COR-L47 (cell line): Measurements from ENCODE around the gene RPS4Y1.
"Not testable (repeated sequence)": the region's sequence is repeated elsewhere in the genome, so short reads cannot be mapped to it uniquely, and the experiment has no call there.

Source experiments
- DNase-seq: peaks from one replicate; lab custom pipeline; 2025; lab: John Stamatoyannopoulos, UW

Gene RPS4Y1

DNA sequence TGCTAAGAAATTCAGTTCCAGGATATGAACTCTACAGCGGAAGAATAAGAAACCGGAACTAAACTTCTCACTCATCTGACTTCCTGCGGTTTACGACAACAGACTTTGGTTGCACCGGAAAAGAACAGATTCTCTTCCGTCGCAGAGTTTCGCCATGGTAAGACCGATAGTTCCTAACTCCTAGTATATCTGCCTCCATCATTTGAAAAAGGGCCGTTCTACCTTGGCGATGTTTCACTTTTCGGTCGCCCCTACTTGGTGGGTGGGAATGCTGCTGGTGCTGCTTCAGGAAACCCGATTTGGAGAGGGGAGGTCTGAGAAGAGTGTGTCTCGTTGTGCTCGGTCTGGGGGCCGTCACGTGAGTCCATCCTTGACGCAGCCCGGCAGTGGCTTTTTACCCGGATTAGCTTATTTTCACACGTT lies at the start of gene RPS4Y1:
RPS4Y1 (plus strand) TSS at position 132 of the 423 bp plus-strand sequence; CDS start at position 155, 23 bp downstream.
- peak; percentile 74 for DNase-seq

DNA sequence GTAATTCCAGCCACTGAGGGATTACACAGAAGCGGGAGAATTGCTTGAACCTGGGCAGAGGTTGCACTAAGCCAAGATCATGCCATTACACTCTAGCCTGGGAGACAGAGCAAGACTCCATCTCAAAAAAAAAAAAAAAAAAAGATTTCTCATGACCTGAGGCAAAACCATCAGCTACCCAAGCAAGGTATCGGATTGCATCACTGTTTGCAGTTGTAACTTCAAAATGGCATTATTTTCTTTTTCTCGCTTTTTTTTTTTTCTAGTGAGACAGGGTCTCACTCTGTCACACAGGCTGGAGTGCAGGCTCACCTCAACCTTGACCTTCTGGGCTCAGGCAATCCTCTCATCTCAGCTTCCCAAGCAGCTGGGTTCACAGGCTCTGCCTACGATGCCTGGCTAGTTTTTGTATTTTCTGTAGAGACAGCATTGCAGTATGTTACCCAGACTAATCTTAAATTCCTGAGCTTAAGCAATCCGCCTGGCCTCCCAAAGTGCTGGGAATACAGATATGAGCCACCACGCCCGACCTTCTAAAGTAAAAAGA lies 44.4 kb upstream of the RPS4Y1 start:
- DNase-seq: no peak

DNA sequence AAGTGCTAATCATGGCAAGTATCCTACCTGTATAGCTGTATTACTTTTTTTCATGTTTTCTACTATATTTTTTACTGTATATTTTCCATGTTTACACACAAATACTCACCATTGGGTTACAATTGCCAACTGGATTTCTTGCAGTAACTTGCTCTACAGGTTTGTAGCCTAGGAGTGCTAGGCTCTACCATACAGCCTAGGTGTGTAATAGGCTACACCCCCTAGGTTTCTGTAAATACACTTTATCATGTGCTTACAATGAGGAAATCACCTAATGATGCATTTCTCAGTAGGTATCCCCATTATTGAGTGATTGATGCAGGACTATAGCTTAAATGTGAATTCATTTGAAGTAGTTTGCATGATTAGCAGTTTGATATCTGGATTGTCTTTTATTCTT lies 43.4 kb upstream of the RPS4Y1 start:
- DNase-seq: no peak

DNA sequence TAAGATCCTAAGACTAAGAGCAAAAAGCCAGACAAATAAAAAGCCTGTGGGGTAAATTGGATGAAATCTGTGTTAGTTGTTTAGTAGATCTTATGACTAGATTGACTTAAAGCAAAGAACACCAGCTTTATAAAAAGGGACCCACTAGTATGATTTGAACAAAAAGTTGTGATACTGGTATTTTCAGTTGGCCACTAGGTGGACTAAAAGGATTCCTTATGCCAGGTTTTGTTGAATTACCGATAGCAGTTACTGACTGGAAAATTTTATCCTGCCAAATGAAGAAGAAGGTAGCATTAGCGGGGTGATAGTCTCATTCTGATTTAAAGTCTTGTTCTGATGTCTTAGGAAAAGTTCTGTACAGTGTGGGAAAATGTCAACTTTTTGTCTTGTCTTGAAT lies 41.2 kb upstream of the RPS4Y1 start:
- peak; percentile 15 for DNase-seq

DNA sequence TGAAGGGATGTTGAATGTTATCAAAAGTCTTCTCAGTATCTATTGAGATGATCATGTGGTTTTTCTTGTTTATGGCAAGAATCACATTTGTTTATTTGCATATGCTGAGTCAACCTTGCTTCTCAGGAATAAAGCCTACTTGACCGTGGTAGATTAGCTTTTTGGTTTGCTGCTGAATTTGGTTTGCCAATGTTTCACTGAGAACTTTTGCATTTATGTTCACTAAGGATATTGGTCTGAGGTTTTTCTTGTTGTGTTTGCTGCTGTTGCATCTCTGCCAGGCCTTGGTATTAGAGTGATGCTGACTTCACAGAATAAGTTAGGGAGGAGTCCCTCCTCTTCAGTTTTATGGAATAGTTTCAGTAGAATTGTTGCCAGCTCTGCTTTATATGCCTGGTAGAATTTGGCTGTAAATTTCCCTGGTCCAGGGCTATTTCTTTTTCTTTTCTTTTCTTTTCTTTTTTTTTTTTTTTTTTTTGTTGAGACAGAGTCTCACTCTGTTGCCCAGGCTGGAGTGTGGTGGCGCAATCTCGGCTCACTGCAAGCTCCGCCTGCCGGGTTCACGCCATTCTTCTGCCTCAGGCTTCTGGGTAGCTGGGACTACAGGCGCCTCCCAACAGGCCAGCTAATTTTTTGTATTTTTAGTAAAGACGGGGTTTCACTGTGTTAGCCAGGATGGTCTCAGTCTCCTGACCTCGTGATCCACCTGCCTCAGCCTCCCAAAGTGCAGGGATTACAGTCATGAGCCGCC lies 24.1 kb upstream of the RPS4Y1 start:
- DNase-seq: not testable (repeated sequence)

DNA sequence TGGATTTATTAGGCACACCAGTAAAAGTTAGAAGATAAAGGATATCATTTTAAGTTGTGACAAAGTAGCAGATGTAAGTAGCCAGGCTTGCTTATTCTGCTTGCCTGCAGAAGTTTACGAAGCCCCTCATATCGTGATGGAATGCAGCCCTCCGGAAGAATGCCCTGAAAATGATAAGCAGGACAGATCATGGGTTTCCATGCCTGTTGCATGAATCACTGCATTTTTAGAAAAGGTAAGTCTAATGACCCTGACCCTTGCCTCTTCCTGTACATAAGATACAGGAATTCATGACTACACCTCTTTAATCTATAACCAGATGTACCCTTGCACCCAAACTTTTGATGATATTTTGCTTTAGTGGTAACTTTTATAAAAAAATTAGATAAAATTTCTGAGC lies 16.9 kb upstream of the RPS4Y1 start:
- DNase-seq: no peak

DNA sequence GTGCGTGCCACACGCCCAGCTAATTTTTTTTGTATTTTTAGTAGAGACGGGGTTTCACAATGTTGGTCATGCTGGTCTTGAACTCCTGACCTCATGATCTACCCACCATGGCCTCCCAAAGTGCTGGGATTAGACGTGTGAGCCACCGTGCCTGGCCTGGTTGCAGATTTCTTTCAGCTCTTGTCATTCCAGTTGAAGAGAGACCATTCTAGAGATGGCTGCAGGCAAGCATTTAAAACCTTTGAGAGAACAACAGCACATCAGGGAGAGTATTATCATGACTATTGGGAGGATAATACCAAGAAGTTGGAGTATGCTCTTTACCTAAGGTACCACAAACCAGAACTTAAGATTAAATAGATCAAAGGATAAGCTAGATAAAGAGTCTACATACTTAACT lies 12.9 kb upstream of the RPS4Y1 start:
- DNase-seq: no peak

DNA sequence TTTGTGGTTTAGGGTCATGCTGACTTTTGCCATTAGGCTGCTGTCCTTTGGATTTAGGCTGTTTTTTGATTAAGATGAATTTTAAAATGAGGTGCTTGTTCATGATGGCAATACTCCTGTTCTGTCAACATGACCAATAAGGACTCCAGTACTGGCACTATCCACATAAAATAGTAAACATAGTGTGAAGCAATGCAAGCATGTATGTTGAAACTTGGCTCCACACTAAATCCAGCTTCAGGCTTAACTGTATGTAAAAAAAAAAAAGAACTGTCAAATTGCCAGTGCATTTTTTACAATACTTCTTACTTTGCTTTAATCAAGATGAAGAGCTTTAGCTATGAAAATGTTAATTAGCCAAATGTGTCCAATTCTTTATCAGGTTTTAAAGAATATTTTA lies 6.2 kb upstream of the RPS4Y1 start:
- no peak for DNase-seq

DNA sequence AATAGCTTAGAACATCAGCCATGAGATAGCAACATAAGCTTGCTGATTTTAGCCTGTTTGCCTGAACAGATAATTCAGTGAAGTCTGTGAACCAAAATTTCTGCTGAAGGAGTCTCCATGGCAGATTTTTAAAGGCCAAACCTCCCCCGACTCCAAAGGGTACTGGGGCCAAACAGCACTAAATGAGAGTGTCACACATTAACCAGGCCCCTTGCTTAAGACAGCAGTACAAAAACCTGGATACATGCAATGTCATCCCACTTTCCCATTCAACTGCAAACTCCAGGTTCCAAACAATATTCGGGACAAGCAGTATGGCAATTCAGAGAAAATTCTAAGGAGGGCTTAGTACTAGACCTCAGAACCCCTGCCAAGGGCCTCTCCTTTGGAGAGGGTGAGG lies 4.3 kb upstream of the RPS4Y1 start:
- DNase-seq: no peak

DNA sequence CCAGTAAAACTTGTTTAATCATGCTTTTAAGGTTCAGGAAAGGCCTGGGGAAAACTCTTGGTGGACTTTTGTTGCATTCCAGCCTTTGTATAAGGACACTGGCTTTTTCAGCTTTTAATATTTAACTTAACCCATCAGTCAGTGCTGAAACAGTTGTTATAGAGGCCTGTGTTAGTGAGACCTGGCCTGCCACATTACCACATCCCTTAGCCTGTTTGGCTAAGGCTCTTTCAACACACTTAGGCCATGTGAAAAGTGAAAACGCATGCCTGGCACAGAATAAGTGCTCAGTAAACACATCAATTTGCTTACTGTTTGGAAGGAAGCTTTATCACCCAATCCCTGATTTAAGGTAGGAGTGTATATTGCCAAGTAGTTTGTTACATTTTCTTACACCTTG lies 3.5 kb upstream of the RPS4Y1 start:
- DNase-seq: no peak

DNA sequence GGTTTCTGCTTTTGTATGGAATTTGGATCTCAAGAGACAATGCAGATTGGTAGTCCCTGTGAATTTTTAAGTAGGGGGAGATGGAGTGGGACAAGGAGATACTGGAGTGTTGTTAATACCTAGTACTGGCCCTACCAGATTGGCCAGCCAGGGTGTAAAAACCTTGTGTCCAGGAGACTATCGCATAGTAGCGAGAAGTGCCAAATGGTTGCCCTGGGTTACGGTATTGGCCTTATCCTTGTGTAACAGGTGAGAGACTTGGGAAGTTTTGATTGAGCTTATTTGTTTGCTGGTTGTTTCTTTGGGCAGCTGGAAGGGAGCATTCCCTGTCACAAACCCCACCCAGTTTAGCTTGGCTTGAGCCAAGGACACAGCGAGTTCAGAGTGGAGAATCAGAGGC lies 5.4 kb downstream of the RPS4Y1 start:
- DNase-seq: no peak

DNA sequence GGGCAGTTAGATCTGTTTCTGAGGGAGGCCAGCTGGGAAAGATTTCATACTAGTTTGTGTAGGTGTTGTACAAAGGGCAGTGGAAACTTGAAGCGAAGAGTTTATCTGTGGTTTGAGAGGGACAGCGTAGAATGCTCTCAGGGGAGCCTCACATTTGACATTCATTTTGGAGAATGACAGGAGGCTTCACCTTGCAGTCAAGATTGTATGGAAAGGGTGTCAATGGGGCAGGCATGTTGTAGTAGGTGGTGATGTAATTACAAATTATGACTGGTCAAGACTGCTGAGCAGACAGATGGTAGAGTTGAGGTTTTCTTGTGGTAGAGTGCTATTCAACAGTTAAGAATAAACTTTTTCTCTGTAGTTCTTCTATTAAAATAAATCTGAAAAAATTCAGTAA lies 7.0 kb downstream of the RPS4Y1 start:
- no peak for DNase-seq

DNA sequence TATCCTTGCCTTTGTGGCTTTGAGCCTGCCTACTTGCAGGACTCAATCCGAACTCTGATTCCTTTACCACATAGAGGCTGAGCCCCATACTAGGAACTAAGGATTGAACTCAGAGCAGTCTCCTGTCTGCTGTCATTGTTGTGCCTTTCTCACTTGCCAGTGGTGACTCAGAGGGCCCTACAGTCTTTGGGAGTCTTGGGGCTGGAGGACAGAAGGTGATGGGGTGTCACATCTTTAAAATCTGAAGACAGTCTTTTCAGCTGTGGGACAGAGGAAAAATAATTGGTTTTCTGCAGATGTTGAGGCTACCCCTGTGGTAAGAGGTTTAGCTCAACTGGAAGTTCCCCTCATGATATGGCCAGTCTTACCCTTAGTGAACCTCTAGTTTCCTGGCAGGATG lies 8.0 kb downstream of the RPS4Y1 start:
- DNase-seq: no peak

DNA sequence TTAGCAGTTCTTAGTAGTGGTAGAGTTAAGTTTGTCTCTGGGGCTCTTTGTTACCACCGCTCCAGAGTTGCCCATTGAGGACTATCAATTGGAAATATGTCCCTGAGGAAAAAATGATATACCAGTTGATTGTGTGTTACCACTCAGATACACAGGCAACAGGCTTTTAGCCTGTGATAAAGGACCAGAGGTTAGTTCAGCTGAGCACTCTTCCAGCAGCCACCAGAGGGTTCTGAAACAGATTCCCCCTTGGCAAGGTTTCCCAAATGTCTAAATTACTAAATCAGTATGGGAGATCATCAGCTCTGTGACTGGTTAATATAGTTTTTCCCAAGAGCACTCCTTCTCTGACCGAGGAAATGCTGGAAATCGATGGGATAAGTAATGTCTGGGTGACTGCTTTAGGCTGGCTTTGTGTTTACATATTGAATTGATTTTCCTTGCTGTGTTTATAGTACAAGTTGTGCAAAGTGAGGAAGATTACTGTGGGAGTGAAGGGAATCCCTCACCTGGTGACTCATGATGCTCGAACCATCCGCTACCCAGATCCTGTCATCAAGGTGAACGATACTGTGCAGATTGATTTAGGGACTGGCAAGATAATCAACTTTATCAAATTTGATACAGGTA lies 12.9 kb downstream of the RPS4Y1 start:
- DNase-seq: no peak

DNA sequence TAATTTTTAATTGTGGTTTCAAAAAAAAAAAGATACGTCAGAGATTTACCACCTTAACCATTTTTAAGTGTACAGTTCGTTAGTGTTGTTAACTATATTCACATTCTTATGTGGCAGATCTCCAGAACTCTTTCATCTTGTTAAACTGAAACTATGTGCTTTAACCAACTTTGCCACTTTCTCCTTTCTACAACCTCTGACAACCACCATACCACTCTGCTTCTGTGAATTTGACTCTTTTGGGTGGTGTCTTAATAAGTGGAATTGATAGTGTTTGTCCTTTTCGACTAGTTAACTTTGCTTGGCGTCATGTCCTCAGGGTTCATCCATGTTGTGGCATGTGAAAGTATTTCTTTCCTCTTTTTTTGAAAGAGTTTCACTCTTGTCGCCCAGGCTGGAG lies 15.7 kb downstream of the RPS4Y1 start:
- DNase-seq: no peak

DNA sequence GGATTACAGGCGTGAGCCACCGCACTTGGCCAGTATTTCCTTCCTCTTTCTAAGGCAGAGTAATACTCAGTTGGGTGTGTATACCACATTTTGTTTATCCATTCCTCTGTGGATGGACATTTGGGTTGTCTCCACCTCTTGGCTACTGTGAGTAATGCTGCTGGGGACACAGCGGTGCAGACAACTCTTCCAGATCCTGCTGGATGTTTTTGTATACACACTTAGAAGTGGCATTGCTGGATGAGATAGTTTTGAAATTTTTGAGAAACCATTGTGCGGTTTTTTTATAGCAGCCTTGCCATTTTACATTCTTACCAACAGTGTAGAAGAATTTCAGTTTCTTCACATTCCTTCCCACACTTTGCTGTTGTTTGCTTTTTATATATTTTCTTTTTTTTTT lies 16.3 kb downstream of the RPS4Y1 start:
- DNase-seq: no peak

DNA sequence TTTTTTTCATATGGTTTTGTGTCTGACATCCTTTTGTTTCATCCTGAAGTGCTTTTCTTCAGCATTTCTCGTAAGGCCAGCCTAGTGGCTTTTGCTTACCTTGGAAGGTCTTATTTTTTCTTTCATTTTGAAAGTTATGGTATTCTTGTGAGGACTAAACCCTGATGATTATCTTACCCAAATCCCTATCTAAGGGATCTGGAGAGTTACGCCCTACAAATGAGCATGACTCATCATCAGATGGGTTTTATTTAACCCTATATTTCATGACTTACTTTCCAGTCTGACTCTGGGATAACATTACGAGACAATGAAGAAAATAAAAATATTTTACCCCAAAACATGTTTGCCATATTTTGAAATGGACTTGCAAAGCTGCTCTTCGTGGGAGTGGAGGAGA lies 18.4 kb downstream of the RPS4Y1 start:
- no peak for DNase-seq

DNA sequence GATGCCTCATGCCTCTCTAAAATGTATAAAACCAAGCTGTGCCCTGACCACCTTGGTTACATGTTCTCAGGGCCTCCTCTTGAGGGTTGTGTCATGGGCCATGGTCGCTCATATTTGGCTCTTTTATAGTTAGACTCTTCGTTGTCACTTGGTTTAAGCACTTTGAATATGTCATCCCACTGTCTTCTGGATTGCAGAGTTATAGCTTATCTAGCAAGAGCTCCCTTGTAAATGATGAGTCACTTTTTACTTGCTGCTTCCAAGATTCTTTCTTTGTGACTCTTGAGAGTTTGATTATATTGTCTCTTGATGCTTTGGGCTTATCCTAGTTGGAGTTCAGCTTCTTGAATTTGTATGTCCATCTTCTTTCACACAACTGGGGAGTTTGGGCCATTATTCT lies 19.1 kb downstream of the RPS4Y1 start:
- no peak for DNase-seq

DNA sequence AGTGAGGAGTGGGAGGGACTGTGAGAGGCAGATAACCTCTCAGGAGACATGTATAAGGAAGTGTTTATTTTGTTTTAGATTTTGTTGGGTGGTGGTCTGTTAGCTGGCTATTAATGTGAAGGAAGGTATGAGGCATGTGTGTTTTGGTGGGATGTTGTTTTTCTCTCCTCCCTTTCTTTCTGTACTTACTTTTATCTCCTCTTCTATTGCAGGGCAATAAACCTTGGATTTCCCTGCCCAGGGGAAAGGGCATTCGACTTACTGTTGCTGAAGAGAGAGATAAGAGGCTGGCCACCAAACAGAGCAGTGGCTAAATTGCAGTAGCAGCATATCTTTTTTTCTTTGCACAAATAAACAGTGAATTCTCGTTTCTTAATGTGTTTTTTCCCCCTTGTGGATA lies 25.2 kb downstream of the RPS4Y1 start:
- DNase-seq: no peak

DNA sequence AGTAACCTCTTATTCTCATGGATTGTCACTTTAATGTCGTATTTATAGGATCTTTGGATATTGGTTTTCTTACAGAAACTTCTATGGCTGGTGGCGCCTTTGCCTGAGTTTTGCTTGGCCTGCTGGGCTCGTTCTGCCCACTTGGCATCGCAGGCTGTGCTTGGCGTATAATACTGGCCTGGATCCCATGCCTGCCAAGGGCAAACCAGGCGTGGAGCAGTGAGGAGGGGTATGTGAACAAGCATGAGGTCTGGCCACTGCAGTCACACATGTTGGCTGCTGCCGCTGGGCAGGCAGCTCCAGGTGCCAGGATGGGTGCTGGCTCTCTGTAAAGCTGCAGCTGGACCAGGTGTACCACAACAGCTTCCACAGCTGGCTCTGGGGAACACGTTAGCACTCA lies 26.1 kb downstream of the RPS4Y1 start:
- DNase-seq: no peak

DNA sequence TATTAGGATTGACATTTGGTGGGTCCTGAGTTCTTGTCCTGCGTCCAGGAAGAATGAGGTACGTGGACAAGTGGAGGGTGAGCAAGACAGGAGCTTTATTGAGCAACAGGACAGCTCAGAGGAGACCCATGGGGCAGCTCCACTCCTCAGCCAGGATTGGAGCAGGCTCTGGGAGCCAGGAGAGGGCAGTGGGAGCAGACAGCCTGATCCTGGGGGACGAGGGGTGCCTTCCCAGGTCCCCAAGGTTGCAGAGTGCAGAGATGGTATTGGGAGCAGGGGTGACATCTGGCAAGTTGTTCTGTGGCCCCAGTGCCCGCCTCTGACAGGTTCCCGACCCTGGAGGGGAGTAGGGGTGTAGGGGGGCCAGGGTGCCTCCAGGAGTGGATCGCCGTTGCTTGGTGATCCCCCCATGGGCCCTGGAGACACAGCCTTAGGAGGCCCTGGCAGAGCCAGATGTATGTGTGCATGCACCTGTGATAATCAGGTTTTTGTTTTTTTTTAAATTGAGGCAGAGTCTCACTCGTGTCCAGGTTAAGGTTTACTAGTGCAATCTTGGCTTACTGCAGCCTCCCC lies 26.7 kb downstream of the RPS4Y1 start:
- DNase-seq: no peak

DNA sequence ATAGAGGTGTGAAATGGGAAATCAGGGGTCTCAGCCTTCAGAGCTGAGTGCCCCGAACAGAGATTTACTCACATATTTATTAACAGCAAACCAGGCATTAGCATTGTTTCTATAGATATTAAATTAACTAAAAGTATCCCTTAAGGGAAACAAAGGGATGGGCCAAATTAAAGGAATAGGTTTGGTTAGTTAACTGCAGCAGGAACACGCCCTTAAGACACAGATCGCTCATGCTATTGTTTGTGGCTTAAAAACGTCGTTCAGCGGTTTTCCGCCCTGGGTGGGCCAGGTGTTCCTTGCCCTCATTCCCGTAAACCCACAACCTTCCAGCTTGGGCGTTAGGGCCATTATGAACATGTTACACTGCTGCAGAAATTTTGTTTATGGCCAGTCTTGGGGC lies 30.8 kb downstream of the RPS4Y1 start:
- not testable (repeated sequence) for DNase-seq

DNA sequence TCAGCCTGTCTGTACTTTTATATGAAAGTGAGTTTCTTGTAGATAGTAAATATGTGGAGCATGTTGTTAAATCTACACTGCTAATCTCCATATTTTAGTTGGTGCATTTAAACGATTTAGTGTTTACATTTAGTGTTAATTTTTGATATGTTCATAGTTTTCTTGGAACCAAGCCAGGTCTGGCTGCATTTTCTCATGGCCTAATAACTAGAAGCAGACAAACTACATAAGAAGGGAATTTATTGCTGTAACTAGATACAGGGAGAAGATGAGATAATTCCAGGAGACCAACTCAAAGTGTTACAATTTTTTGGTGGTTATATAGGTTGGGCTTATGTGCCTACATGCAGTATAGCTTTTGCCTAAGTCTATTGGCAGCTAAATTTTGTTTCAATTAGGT lies 32.8 kb downstream of the RPS4Y1 start:
- DNase-seq: no peak
